Renal pelvis (tissue), 3 donors: ENCODE results near the gene LIPM. TPM values are rescaled to one million over a fixed set of nuclear protein-coding genes. Genes with fewer than 3 reads are reported as not detected.

Source experiments
- polyA plus RNA-seq, 3 donors: library from polyadenylated mRNA; unstranded; fragments of 120-200 nt; gene quantifications; one replicate each; pipeline ENCODE4 v1.2.1, GENCODE V29; 2013; ENCODE audit not compliant: insufficient read length in 3 of 3

The LIPM gene
- polyA plus RNA-seq, 3 donors, result not detected

Other genes starting within 250 kb of the LIPM start
- gene RNLS, start 219.4 kb upstream of the LIPM start, polyA plus RNA-seq, result 10 to 100 TPM; 16.8 to 18.4 (median 16.9) TPM
- gene LIPJ, start 216.0 kb upstream of the LIPM start, polyA plus RNA-seq, result under 1 TPM; 0.10 to 0.40 (median 0.23) TPM
- gene LIPF, start 138.3 kb upstream of the LIPM start, polyA plus RNA-seq, result under 1 TPM in 2 of 3 donors, not detected in 1; 0.20 to 0.35 TPM
- not detected for gene LIPK, start 96.5 kb upstream of the LIPM start, polyA plus RNA-seq
- gene LIPN, start 42.7 kb upstream of the LIPM start, polyA plus RNA-seq, result not detected
- gene ANKRD22, start 49.1 kb downstream of the LIPM start, polyA plus RNA-seq, result under 1 TPM; 0.28 to 0.41 (median 0.29) TPM
- 1 to 10 TPM; 1.4 to 2.0 (median 1.5) TPM for gene STAMBPL1, start 77.5 kb downstream of the LIPM start, polyA plus RNA-seq
- gene ACTA2, start 150.0 kb downstream of the LIPM start, polyA plus RNA-seq, result 100 to 1,000 TPM; 106 to 188 (median 146) TPM
- 1 to 10 TPM; 9.3 to 9.7 (median 9.5) TPM for gene FAS, start 188.1 kb downstream of the LIPM start, polyA plus RNA-seq